HFFc6 (cell line): ENCODE data around the gene NSMCE1. TPM values are rescaled to one million over a fixed set of nuclear protein-coding genes. Genes with fewer than 3 reads are reported as not detected.
A peak's percentile ranks its signal among the peaks of the same experiment; 100 is the strongest.
"Not testable (repeated sequence)": the region's sequence is repeated elsewhere in the genome, so short reads cannot be mapped to it uniquely, and the experiment has no call there.

Experiments used
- DNase-seq: peaks from one replicate; pipeline ENCODE4 v3.0.0-alpha.2; 2018
- H3K27ac Mint-ChIP-seq: 2 replicates; pipeline ENCODE4 v1.8.0; 2020; ENCODE audit warnings: mild to moderate bottlenecking, mixed read lengths
- H3K27me3 Mint-ChIP-seq: 2 replicates; pipeline ENCODE4 v1.8.0; 2021; ENCODE audit warnings: mild to moderate bottlenecking, moderate library complexity, mixed read lengths; ENCODE audit not compliant: insufficient read depth
- H3K36me3 Mint-ChIP-seq: 2 replicates; pipeline ENCODE4 v1.8.0; 2021; ENCODE audit warnings: low read depth, mixed read lengths
- H3K4me1 Mint-ChIP-seq: 2 replicates; pipeline ENCODE4 v1.8.0; 2020; ENCODE audit warnings: low read depth, mixed read lengths
- H3K4me3 Mint-ChIP-seq: 2 replicates; pipeline ENCODE4 v1.8.0; 2020; ENCODE audit warnings: mild to moderate bottlenecking, moderate library complexity, mixed read lengths
- H3K9me3 Mint-ChIP-seq: 2 replicates; pipeline ENCODE4 v1.8.0; 2020; ENCODE audit warnings: mild to moderate bottlenecking, mixed read lengths
- total RNA-seq, 6 experiments: library from RNA; stranded (reverse); fragmentation: NEBNext Ultra II Directional; extraction: Animal tissue kit (Norgen Biotek cat#: 25700); gene quantifications; 2 replicates in 1 of 6; 3 replicates in 5 of 6; pipeline ENCODE4 v1.2.3, GENCODE V29; 2021
- TF ChIP-seq, protein P1 (sequence below): fragments of 200-600 bp; sonication (generic); IDR thresholded peaks from 2 replicates; pipeline ENCODE4 v1.5.0; 2021; ENCODE audit warnings: antibody characterized with exemption, mild to moderate bottlenecking

Gene NSMCE1
- total RNA-seq, 6 experiments from 2014 or later, result 63.6 to 71.3 (median 66.5) TPM

DNA sequence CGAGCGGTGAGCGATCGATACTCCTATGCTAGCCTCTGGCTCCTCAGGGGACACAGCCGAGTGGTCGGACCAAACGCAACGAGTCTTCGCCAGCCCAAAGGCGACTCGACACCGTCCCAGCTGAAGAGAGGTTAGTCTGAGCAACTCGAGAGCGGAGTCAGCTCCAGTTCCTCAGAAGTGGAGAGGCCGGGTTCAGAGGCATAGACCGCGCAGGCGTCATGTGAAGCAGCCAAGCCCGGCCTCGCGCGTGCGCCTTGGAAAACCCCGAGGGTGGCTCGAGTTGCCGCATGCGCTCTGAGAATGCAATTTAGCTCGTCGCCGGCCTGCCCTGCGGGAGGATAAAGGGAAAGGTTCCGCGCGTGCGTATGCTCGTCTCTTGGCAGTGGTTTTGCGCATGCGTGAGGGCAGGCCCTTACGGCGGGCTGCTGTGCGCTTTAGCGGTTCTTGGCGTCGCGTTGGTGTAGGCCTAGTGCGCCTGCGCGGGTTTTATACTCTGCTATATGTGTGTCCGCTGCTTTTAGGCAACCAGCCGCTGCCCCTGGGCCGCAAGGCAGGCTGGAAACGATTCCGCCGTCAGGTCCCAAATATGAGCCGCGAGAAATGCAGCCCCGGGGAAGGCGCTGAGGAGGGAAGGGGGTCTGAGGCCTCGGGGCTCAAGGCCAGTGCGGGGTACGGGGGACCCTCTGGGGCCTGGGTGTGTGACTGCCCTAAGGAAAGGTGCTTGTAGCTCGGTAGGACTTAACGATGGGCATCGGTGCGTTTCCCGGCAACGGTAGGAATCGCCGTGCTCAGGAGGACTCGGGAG is 64.9 kb downstream of the NSMCE1 start, which contains the start of gene KDM8:
TSS of gene KDM8 (plus strand) at position 20 of the 805 bp plus-strand sequence. CDS start 6,598 bp downstream, outside the sequence.
- Mint-ChIP-seq H3K27ac (peak within 1 kb of the TSS; percentile 99), H3K9me3 (no peaks in the 10 kb centered on the region), H3K4me3 (peak within 1 kb of the TSS; percentile 96), H3K36me3 (no peaks in the 10 kb centered on the region; the same call in 1 of the 2 replicates), H3K4me1 (peaks cover 28% of the 10 kb centered on the region), H3K27me3 (no peaks in the 10 kb centered on the region; the same call in none of the 2 replicates)
- TF ChIP-seq, protein P1, sequence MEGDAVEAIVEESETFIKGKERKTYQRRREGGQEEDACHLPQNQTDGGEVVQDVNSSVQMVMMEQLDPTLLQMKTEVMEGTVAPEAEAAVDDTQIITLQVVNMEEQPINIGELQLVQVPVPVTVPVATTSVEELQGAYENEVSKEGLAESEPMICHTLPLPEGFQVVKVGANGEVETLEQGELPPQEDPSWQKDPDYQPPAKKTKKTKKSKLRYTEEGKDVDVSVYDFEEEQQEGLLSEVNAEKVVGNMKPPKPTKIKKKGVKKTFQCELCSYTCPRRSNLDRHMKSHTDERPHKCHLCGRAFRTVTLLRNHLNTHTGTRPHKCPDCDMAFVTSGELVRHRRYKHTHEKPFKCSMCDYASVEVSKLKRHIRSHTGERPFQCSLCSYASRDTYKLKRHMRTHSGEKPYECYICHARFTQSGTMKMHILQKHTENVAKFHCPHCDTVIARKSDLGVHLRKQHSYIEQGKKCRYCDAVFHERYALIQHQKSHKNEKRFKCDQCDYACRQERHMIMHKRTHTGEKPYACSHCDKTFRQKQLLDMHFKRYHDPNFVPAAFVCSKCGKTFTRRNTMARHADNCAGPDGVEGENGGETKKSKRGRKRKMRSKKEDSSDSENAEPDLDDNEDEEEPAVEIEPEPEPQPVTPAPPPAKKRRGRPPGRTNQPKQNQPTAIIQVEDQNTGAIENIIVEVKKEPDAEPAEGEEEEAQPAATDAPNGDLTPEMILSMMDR, result no peak
- peak; percentile 100 for DNase-seq

DNA sequence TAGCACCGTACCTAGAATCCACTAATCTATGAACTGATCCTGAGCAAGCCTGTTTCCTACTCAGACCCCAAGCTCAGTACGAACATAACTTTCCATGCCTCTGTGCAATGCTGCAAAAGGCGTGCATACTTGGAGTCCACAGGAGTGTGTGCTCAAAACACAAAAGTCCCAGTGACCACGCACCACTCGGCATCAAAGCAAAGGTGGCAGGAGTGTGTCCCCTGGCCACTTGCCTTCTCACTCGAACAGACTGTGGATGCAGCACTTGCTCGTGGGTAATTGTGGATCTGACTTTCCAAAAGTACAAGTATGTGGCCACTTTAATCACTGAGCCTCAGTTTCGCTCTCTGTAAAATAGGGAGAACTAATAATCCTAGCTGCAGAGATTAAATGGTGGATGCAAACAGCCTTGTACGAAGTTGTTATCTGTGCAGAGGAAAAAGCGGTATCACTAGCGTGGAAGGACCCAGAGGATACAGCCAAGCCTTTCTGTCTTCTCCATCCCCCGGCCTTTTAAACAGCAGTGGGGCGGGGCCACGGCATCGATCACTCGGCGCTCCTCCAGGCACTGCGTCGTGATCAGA is 65.6 kb downstream of the NSMCE1 start:
- Mint-ChIP-seq H3K9me3 (no peaks in the 10 kb centered on the region), H3K4me1 (peaks cover 28% of the 10 kb centered on the region), H3K36me3 (no peaks in the 10 kb centered on the region; the same call in 1 of the 2 replicates), H3K4me3 (peak overlapping the region; percentile 96), H3K27me3 (no peaks in the 10 kb centered on the region; the same call in none of the 2 replicates), H3K27ac (peak overlapping the region; percentile 99)
- TF ChIP-seq, protein P1, result no peak
- peak; percentile 89 for DNase-seq

DNA sequence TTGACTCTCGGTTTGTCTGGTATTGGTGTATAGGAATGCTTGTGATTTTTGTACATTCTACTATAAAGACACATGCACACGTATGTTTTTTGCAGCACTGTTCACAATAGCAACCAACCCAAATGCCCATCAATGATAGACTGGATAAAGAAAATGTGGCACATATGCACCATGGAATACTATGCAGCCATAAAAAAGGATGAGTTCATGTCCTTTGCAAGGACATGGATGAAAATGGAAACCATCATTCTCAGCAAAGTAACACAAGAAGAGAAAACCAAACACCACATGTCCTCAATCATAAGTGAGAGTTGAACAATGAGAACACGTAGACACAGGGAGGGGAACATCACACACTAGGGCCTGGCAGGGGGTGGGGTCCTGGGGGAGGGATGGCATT is 67.7 kb downstream of the NSMCE1 start:
- H3K9me3 Mint-ChIP-seq, H3K4me3 Mint-ChIP-seq, DNase-seq: not testable (repeated sequence)

DNA sequence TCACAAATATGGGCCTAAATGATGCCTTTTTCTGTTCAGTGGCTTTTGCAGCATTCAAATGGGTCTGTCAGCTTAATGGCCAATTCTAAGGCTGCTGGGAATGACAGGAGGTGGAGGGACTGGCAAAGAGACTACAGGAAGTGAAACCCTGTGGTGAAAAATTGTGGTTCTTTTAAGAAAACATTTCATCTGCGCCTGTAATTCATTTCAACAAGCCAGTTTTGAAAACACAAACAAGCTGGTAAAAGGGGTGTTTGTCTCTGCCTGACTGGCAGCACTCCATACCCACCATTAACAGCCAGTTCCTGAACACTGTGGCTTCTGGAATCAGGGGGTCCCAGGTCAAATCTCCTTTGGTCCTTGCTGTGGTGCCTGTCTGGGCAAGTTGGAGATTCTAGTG is 68.8 kb downstream of the NSMCE1 start:
- Mint-ChIP-seq H3K9me3 (no peaks in the 10 kb centered on the region), H3K4me3 (no peak overlapping the region), H3K4me1 (peaks cover 28% of the 10 kb centered on the region), H3K27ac (no peak overlapping the region), H3K27me3 (peaks cover 3% of the 10 kb centered on the region), H3K36me3 (peaks cover 4% of the 10 kb centered on the region; the same call in 1 of the 2 replicates)
- DNase-seq, result peak; percentile 12
- TF ChIP-seq, protein P1, result no peak

More for the DNA sequence above, 67.7 kb downstream of the NSMCE1 start:
- H3K4me1 Mint-ChIP-seq, result peaks cover 28% of the 10 kb centered on the region
- H3K36me3 Mint-ChIP-seq, H3K27ac Mint-ChIP-seq, H3K27me3 Mint-ChIP-seq: not testable (repeated sequence)

DNA sequence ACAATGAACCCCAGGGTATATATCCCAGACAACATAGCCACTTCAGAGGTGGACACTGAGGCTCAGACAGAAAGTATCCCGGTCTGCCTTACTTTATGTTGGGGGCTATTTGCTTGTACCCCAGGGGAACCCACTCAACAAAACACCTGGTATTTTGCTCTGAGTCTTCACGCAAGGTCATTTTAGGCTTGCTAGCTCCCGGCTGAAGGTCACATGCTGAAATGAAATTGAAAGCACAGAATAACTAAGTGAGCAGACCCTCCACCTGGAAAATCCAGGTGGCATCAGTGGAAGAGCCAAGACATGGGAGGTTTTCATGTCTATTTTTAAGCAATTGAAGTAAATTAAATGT is 69.4 kb downstream of the NSMCE1 start:
- H3K27me3 Mint-ChIP-seq, result peaks cover 6% of the 10 kb centered on the region
- peaks cover 5% of the 10 kb centered on the region; the same call in 1 of the 2 replicates for H3K36me3 Mint-ChIP-seq
- no peak overlapping the region for H3K4me3 Mint-ChIP-seq
- H3K4me1 Mint-ChIP-seq, result peaks cover 24% of the 10 kb centered on the region
- no peak overlapping the region for H3K27ac Mint-ChIP-seq
- TF ChIP-seq, protein P1, result no peak
- no peak for DNase-seq
- no peaks in the 10 kb centered on the region for H3K9me3 Mint-ChIP-seq
